Activated CD8-positive, alpha-beta T cell treated with anti-CD3 and anti-CD28 coated beads, Interleukin-2, amount 10 ng/mL, durations not matched to agents 7 days and 5 days (primary cell): ENCODE results near the gene LOXL4. TPM values are rescaled to one million over a fixed set of nuclear protein-coding genes. Genes with fewer than 3 reads are reported as not detected.

Experiments used
- ATAC-seq: fragments of 150-1000 bp; cut with Tn5 transposase; one replicate; pipeline ENCODE4 v1.10.0; 2021; ENCODE audit warnings: moderate library complexity
- CTCF ChIA-PET: fragments of 350-600 bp; sonication (Branson Sonifier 250); formaldehyde crosslinking; loops from one replicate; lab custom pipeline; 2021; ENCODE audit warnings: antibody characterized with exemption; lab: Charles Lee
- POLR2A ChIA-PET: fragments of 350-600 bp; sonication (Branson Sonifier 250); formaldehyde crosslinking; loops from one replicate; lab custom pipeline; 2021; ENCODE audit warnings: antibody characterized with exemption; lab: Charles Lee
- DNase-seq: peaks from one replicate; pipeline ENCODE4 v3.0.0-alpha.2; 2020
- H3K27ac Mint-ChIP-seq: one replicate; pipeline ENCODE4 v1.8.0; 2021; ENCODE audit warnings: mild to moderate bottlenecking, mixed read lengths
- H3K27me3 Mint-ChIP-seq: one replicate; pipeline ENCODE4 v1.8.0; 2021; ENCODE audit warnings: low read depth, mixed read lengths
- H3K36me3 Mint-ChIP-seq: one replicate; pipeline ENCODE4 v1.8.0; 2021; ENCODE audit warnings: low read depth, mixed read lengths
- H3K4me1 Mint-ChIP-seq: one replicate; pipeline ENCODE4 v1.8.0; 2021; ENCODE audit warnings: low read depth, mixed read lengths
- H3K4me3 Mint-ChIP-seq: one replicate; pipeline ENCODE4 v1.8.0; 2021; ENCODE audit warnings: mild to moderate bottlenecking, mixed read lengths
- H3K9me3 Mint-ChIP-seq: one replicate; pipeline ENCODE4 v1.8.0; 2022; ENCODE audit warnings: mixed read lengths; ENCODE audit not compliant: insufficient read depth
- total RNA-seq, 2 experiments: library from RNA; stranded (reverse); gene quantifications; one replicate each; pipeline ENCODE4 v1.2.3, GENCODE V29; 2021

Gene LOXL4
- total RNA-seq, 2 experiments from 2014 or later = not detected

GRCh38 chr10:98205351-98205750 is 62.6 kb downstream of the LOXL4 start:
- no peak for DNase-seq
- no peak for ATAC-seq
- ChIA-PET CTCF (interaction anchor here (1.0 kb wide), 2 partner anchors 35 to 168 kb away, joined by 3 to 5 read pairs; no protein-coding TSS in a partner anchor), POLR2A (interaction anchor here (0.8 kb wide), 1 partner anchor 40 kb away, joined by 4 read pairs; no protein-coding TSS in a partner anchor)
- H3K36me3 Mint-ChIP-seq = peaks cover 23% of the 10 kb centered on the region
- H3K4me1 Mint-ChIP-seq = no peaks in the 10 kb centered on the region
- H3K27me3 Mint-ChIP-seq = no peaks in the 10 kb centered on the region
- H3K4me3 Mint-ChIP-seq = no peak overlapping the region
- no peaks in the 10 kb centered on the region for H3K9me3 Mint-ChIP-seq
- no peak overlapping the region for H3K27ac Mint-ChIP-seq

GRCh38 chr10:98202378-98202777 is 65.6 kb downstream of the LOXL4 start:
- no peaks in the 10 kb centered on the region for H3K27me3 Mint-ChIP-seq
- ATAC-seq (no peak), DNase-seq (no peak)
- no peaks in the 10 kb centered on the region for H3K9me3 Mint-ChIP-seq
- H3K4me3 Mint-ChIP-seq = no peak overlapping the region
- ChIA-PET POLR2A (no interaction called here), CTCF (no interaction called here)
- H3K4me1 Mint-ChIP-seq = no peaks in the 10 kb centered on the region
- H3K36me3 Mint-ChIP-seq = peaks cover 7% of the 10 kb centered on the region
- no peak overlapping the region for H3K27ac Mint-ChIP-seq

GRCh38 chr10:98201760-98202159 is 66.2 kb downstream of the LOXL4 start:
- no peaks in the 10 kb centered on the region for H3K27me3 Mint-ChIP-seq
- no peak for ATAC-seq
- H3K4me1 Mint-ChIP-seq = no peaks in the 10 kb centered on the region

More at GRCh38 chr10:98201760-98202159, 66.2 kb downstream of the LOXL4 start:
- no peak overlapping the region for H3K27ac Mint-ChIP-seq
- H3K4me3 Mint-ChIP-seq = no peak overlapping the region
- H3K9me3 Mint-ChIP-seq = no peaks in the 10 kb centered on the region
- no peak for DNase-seq
- CTCF ChIA-PET = no interaction called here
- POLR2A ChIA-PET = no interaction called here
- peaks cover 9% of the 10 kb centered on the region for H3K36me3 Mint-ChIP-seq

Other genes starting within 250 kb of the LOXL4 start
- not detected for gene CRTAC1, start 237.6 kb downstream of the LOXL4 start, total RNA-seq
- 10 to 100 TPM; 18.2 to 20.3 TPM for gene R3HCC1L, start 133.5 kb downstream of the LOXL4 start, total RNA-seq
- gene PYROXD2, start 147.0 kb upstream of the LOXL4 start, total RNA-seq = 1 to 10 TPM; 8.3 to 9.3 TPM
- 10 to 100 TPM; 85.2 to 91.9 TPM for gene HPS1, start 178.7 kb upstream of the LOXL4 start, total RNA-seq